A549 treated with AZD9567 at 1 μM for 4 hours (cell line): ENCODE data around the gene LRRC58. TPM values are rescaled to one million over a fixed set of nuclear protein-coding genes. Genes with fewer than 3 reads are reported as not detected.

Source experiments
- total RNA-seq: library from RNA; stranded (reverse); fragments of 200-300 nt; extraction: Qiagen RNA extraction; gene quantifications from 5 replicates; pipeline ENCODE4 v1.2.3, GENCODE V29; 2022; ENCODE audit not compliant: insufficient read depth

Gene LRRC58
- total RNA-seq = 12.6 to 21.9 TPM (median 17.3 TPM) in 5 replicates

DNA sequence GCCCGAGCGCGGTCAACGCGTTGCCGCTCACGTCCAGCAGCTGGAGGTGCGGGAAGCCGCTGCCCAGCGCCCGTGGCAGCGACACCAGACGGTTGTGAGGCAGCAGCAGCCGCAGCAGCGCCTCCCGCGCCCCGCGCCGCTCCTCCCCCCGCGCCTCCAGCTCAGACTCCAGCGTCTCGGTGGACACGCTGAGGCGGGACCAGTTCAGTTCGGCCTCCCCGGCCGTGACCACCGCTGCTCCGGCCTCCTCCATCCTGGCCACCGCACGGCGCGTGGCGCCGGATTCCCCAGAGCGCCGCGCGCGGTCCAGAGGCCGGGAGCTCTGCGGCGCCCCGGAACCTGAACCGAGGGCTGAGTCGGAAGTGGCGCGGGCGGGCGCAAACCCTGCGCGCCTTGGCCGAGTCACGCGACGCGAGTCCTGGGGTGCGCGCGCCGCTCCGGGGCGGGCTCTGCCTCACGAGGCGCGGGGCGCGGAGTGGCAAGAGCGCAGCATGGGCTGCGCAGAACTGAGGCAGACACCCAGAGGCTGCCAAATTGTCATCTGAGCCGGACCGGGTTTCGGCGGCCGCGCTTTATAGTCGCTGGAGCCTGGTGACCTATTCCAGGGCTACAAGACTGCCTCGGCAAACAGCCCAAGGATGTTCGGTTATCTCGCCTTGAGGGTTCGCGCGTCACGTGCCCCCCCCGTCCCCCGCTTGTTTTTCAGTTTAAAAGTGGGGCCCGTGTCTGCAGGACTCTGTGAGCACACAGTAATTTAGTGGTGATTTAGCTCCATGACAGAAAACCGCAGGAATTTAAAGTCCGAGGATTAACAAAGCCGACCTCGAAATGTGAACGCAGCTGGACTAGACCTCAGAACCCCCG is at the start of gene LRRC58:
Gene LRRC58 (minus strand): TSS at position 364 of the 864 bp plus-strand sequence. CDS start 111 bp downstream, at position 253.

DNA sequence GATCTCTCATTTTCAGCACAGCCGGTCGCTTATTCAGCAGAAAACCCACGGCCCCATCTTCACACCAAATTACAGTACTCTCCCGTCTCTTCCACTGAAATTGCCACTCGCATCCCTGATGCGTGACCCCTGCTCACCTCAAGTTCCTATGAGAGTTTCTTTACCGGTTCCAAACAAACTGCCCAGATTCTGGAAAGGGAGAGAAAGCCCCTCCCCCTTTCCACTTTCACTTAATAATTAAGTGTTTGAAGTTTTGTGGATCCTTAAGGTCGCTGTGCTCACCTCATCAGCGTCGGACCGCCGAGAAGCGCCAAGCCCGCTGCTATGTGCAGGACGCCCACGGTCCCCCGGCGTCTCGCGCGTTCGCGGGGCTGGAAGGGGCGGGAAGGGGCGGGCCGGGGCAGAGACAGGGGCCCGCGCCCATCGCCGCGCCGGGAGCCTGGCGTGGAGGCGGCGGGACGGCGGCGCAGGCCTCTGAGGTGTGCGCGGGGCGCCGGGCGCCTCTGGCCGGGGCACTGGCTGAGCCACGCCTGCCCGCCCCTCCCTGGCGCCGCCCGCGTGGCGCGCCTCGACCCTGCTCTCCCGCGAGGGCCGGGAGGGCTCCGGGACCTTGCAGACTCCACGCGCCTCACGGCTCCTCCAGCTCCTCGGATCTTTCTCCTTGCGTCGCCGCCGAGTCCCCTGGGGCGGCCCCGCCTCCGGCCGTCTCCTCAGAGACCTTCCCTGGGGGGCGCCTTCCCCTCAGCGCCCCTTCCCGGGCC is 64.2 kb downstream of the LRRC58 start, which contains the start of gene GPR156:
Gene GPR156 (minus strand): TSS at position 476 of the 761 bp plus-strand sequence. CDS start 41,124 bp downstream, outside the sequence.

Other genes starting within 250 kb of the LRRC58 start
- 0.37 to 0.68 TPM (median 0.44 TPM) in 4 of 5 replicates, not detected in the other for gene GPR156, start 64.1 kb downstream of the LRRC58 start, total RNA-seq
- 43.9 to 75.2 TPM (median 64.5 TPM) in 5 replicates for gene FSTL1, start 101.6 kb upstream of the LRRC58 start, total RNA-seq
- 211 to 217 TPM (median 214 TPM) in 5 replicates for gene NDUFB4, start 247.0 kb upstream of the LRRC58 start, total RNA-seq